GM12872 (cell line): Measurements from ENCODE around the gene RERE.

ENCODE experiments used
- CTCF ChIP-seq: IDR thresholded peaks from 3 replicates; pipeline ENCODE4 v1.5.1; 2011; ENCODE audit warnings: low read depth, mild to moderate bottlenecking, low read length, moderate library complexity; ENCODE audit not compliant: insufficient read depth

Gene RERE

DNA sequence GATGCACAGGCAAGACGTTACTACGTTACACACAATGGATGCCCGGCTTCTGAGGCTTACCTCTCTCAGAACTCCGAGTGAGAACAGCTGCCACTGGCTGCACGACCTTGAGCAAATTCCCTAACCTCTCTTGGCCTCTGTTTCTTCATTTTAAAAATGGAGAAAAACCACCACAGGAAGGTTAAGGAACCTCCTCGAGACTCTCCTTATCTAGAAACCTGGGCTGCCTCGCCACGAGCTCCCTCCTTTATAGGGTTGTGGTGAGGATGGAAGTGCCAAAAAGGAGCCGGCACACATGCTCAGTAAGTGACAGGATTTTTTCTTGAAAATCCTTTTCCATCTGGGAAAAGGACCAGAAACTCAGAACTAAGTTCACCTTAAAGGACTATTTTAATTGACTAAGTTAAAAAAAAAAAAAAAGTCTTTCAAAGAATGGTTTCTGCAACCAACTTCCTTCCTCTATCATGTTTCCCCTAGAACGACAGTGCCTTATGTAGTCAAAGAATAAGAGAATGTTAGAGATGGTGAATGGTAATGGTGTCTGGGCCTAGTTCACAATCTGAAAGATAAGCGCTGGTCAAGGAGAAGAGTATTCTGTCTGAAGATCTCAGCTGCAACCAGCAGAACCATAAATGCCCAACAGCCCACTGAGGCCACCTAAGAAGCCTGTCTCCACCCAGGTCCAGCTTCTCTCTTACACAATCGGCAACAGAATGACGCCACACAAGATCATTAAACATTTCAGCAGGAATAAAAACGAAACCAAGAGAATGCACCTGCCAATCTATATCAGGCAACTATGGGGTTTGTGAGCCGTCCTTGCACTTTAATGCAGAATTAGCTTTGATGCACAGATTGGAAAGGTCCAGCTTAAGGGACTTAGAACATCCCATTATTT is 434.6 kb downstream of the RERE start:
- TF ChIP-seq CTCF = no peak

GRCh38 chr1:8382051-8382505 is 435.4 kb downstream of the RERE start:
- TF ChIP-seq CTCF = no peak

- TF ChIP-seq CTCF = no peak
Measured at GRCh38 chr1:8381618-8382017, 435.8 kb downstream of the RERE start.

DNA sequence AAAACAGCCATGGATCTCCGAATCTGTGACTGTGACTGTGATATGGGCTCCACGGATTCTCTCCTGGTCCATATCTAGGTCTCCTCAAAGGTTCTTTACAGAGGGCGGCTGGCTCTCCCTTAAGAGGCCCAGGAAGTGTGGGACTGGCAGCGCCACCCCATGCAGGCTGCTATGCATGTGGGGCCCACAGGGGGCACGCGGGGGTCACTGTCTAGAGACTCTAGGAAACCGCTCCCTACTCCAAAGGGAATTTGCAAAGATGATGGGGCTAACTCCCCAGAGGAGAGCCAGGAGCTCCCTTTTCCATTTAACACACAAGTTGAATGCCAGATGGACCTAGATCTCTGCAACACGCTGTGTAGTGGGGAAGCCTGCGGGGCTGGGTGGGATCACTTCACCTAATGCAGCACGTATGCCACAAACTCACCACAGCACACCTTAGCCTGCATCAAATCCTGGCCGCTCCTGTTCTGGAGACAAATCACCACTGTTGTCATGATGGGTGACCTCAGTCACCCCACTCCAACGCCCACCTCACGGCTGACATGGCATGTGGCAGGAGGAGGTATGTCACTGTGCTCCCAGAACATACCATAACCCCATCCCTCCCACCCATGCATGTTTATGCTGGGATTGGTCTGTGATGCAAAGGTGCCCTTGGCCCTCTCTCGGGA is 437.8 kb downstream of the RERE start:
- TF ChIP-seq CTCF = no peak

DNA sequence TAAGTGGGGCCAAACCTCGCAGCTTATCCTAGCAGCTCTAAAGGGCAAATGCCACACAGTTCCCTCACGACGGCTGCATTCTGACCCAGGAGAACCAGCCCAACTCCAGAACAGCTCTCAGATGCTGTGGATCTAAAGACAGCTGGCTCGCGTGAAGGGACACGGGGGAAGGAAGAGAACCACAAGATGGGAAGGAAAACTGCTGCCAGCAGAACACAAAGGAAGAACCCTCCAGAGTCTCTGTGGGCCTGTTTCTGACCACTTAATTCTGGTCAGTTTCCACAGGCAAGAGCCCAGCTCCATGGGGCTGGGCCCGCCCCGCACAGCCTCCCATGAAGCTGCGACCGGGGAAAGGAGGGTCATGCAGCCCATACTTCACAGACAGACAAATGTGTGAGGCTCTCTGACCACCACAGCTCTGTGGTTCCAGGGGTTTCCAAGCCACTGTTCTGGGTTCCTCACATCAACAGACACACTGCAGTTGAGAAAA is 438.4 kb downstream of the RERE start:
- TF ChIP-seq CTCF = no peak

- no peak for TF ChIP-seq CTCF
Measured at GRCh38 chr1:8378178-8378577, 439.3 kb downstream of the RERE start.

GRCh38 chr1:8377271-8377981 is 440.0 kb downstream of the RERE start:
- TF ChIP-seq CTCF = no peak
